K562 (cell line): ENCODE results near the gene PIK3C2G. TPM values are rescaled to one million over a fixed set of nuclear protein-coding genes. Genes with fewer than 3 reads are reported as not detected.

Source experiments
- ATAC-seq: fragments of 200-7000 bp; cut with Tn5 transposase; 3 replicates; pipeline ENCODE4 v1.9.1; 2020; ENCODE audit warnings: moderate library complexity
- BruUV-seq: library from RNA; stranded (reverse); fragments of 400-500 nt; replicated peaks from 2 replicates; lab custom pipeline; 2021; lab: Mats Ljungman, UMichigan
- CTCF ChIA-PET: fragments of 300-600 bp; formaldehyde crosslinking; extraction: SDS; loops from one replicate; lab custom pipeline; 2021; ENCODE audit warnings: low intra/inter-chr PET ratio; lab: Yijun Ruan, JAX
- POLR2A ChIA-PET: fragments of 300-600, 350-650 bp; sonication (Branson Sonifier 250); formaldehyde crosslinking; extraction: SDS; loops from one replicate; lab custom pipeline; 2021; ENCODE audit warnings: antibody characterized with exemption, inconsistent platforms; lab: Yijun Ruan, JAX
- DNase-seq, 4 experiments: peaks; one replicate each; pipeline versions ENCODE4 v3.0.0 to v3.0.0-alpha.2; 2011 to 2018; ENCODE audit warnings: low spot score in 3 of 4, mixed read lengths in 3 of 4; ENCODE audit errors: extremely low read depth in 1 of 4
- FAIRE-seq: peaks from 2 replicates; lab custom pipeline; 2011; peaks lifted over from hg19 to GRCh38; lab: Jason Lieb, UNC
- H2AFZ ChIP-seq: 2 replicates; pipeline ENCODE4 v1.6.0; 2011; ENCODE audit warnings: low read depth, low read length, control low read depth, inconsistent platforms
- H3K27ac ChIP-seq: fragments of 200-600 bp; 3 replicates; pipeline ENCODE4 v1.8.0; 2011; ENCODE audit warnings: low read depth, mild to moderate bottlenecking, control low read depth, inconsistent platforms, low read length, moderate library complexity, mixed read lengths; ENCODE audit errors: extremely low read depth
- H3K27me3 ChIP-seq, 2 experiments: fragments of 300-600 bp in 1 of 2; 2 replicates in 1 of 2; 3 replicates in 1 of 2; pipeline versions ENCODE4 v1.6.0 to v1.8.0; 2011; ENCODE audit warnings: inconsistent platforms in 2 of 2, low read length in 2 of 2, mild to moderate bottlenecking in 1 of 2, mixed read lengths in 1 of 2, moderate library complexity in 1 of 2; ENCODE audit not compliant: control insufficient read depth in 2 of 2, insufficient read depth in 2 of 2
- H3K36me3 ChIP-seq: fragments of 300-600 bp; 3 replicates; pipeline ENCODE4 v1.8.0; 2011; ENCODE audit warnings: mild to moderate bottlenecking, low read length, inconsistent platforms; ENCODE audit not compliant: control insufficient read depth, insufficient read depth
- H3K4me1 ChIP-seq, 2 experiments: fragments of 200-600 bp in 1 of 2; replicated peaks in 1 of 2; 2 replicates in 1 of 2; 3 replicates in 1 of 2; pipeline versions ENCODE4 v1.5.1 to v1.8.0; 2011; ENCODE audit warnings: inconsistent platforms in 2 of 2, low read length in 2 of 2, mild to moderate bottlenecking in 1 of 2, mixed read lengths in 1 of 2, moderate library complexity in 1 of 2; ENCODE audit not compliant: control insufficient read depth in 2 of 2, insufficient read depth in 2 of 2
- H3K4me2 ChIP-seq: 2 replicates; pipeline ENCODE4 v1.6.1; 2011; ENCODE audit warnings: low read length, control low read depth, inconsistent platforms, mixed read lengths; ENCODE audit not compliant: insufficient read depth
- H3K4me3 ChIP-seq: fragments of 200-600 bp; sonication (generic), shearing (Covaris generic); 2 replicates; pipeline ENCODE4 v1.5.1; 2016; ENCODE audit warnings: control low read depth, inconsistent platforms
- H3K79me2 ChIP-seq: fragments of 200-600 bp; 3 replicates; pipeline ENCODE4 v1.8.0; 2011; ENCODE audit warnings: low read length, inconsistent platforms; ENCODE audit not compliant: control insufficient read depth, insufficient read depth
- H3K9ac ChIP-seq, 2 experiments: 2 replicates each; pipeline versions ENCODE4 v1.6.0 to v1.6.1; 2011; ENCODE audit warnings: low read depth in 2 of 2, low read length in 2 of 2, control low read depth in 1 of 2, inconsistent platforms in 1 of 2, mild to moderate bottlenecking in 1 of 2, mixed read lengths in 1 of 2; ENCODE audit not compliant: insufficient read depth in 1 of 2
- H3K9me1 ChIP-seq: one replicate; pipeline ENCODE4 v1.6.0; 2011; ENCODE audit warnings: inconsistent platforms, mild to moderate bottlenecking, low read length, moderate library complexity; ENCODE audit not compliant: control insufficient read depth, insufficient read depth
- H3K9me3 ChIP-seq: replicated peaks from 2 replicates; pipeline ENCODE4 v1.5.1; 2011; ENCODE audit warnings: low read depth, low read length, inconsistent platforms; ENCODE audit not compliant: control insufficient read depth, insufficient read depth
- H4K20me1 ChIP-seq: replicated peaks from 2 replicates; pipeline ENCODE4 v1.6.1; 2011; ENCODE audit warnings: low read length, inconsistent platforms, mixed read lengths; ENCODE audit not compliant: control insufficient read depth, insufficient read depth
- CHD2 ChIP-seq: IDR thresholded peaks from 2 replicates; pipeline ENCODE4 v1.6.1; 2011; ENCODE audit warnings: low read depth, low read length
- CTCF ChIP-seq, 3 experiments: IDR thresholded peaks in 2 of 3; conservative IDR thresholded peaks in 1 of 3; 2 replicates each; pipeline ENCODE4 v1.5.1; 2011 to 2012; ENCODE audit warnings: low read length in 3 of 3, mild to moderate bottlenecking in 3 of 3, control low read depth in 2 of 3, improper control_type of control experiment in 1 of 3, inconsistent platforms in 1 of 3, low read depth in 1 of 3, mixed read lengths in 1 of 3, moderate library complexity in 1 of 3; ENCODE audit not compliant: insufficient read depth in 2 of 3
- FIP1L1 ChIP-seq: fragments of 200-400 bp; formaldehyde crosslinking; IDR thresholded peaks from 2 replicates; pipeline ENCODE4 v1.6.1; 2018; ENCODE audit warnings: mild to moderate bottlenecking, low read depth, low read length; ENCODE audit not compliant: poor library complexity, severe bottlenecking
- PYGO2 ChIP-seq: fragments of 450-650 bp; IDR thresholded peaks from 2 replicates; pipeline ENCODE4 v1.6.1; 2016; ENCODE audit warnings: mild to moderate bottlenecking, missing genetic modification characterization, moderate library complexity, missing compliant biosample characterization
- TFAM ChIP-seq: fragments of 250-450 bp; sonication (Bioruptor Pico); conservative IDR thresholded peaks from 2 replicates; pipeline ENCODE4 v1.5.0; 2021; ENCODE audit warnings: mild to moderate bottlenecking, moderate library complexity
- WGBS: fragments of 100-300 bp; shearing (Covaris generic); methylation state at CpG from one replicate; pipeline ENCODE4 v1.1.6; 2016; ENCODE audit warnings: low coverage, mixed read lengths; ENCODE audit not compliant: insufficient coverage; ENCODE audit errors: missing lambda C conversion rate; 5-methylcytosine and 5-hydroxymethylcytosine counted together
- in situ Hi-C: fragments of 300-500 bp; cut with MboI; formaldehyde crosslinking; loops from 4 replicates; pipeline ENCODE4 v1.15.0; 2018; ENCODE audit warnings: inconsistent platforms, mixed read lengths
- intact Hi-C: fragments of 100-400 bp; cut with micrococcal nuclease; formaldehyde crosslinking; loops from 2 replicates; pipeline ENCODE4 v1.14.2; 2022
- polyA plus RNA-seq, 8 experiments: library from polyadenylated mRNA; depleted of rRNA in 4 of 8; stranded (reverse) in 5 of 8; unstranded in 3 of 8; fragments of >200 nt; fragmentation: Nextera tagmentation in 2 of 8; fragmentation: Illumina TruSeq in 1 of 8; extraction: Ambion mirVana in 2 of 8; extraction: Trizol in 1 of 8; gene quantifications; 2 replicates each; pipeline versions ENCODE4 v1.2.1 to v1.2.3, GENCODE V29; 2011 to 2014; ENCODE audit warnings: inconsistent platforms in 1 of 8, missing spikeins in 1 of 8
- total RNA-seq, 7 experiments: library from RNA; depleted of rRNA in 6 of 7; stranded (reverse); fragments of >200 nt in 6 of 7; fragmentation: Illumina TruSeq in 2 of 7; extraction: Trizol in 2 of 7; gene quantifications; 2 replicates each; pipeline versions ENCODE4 v1.2.1 to v1.2.3, GENCODE V29; 2011 to 2021; ENCODE audit warnings: low replicate concordance in 1 of 7

Gene PIK3C2G
- total and polyA plus RNA-seq, 9 of the 15 experiments (the other 6 are each of a cell fraction or from before 2014, with no cell fraction given): not detected

DNA sequence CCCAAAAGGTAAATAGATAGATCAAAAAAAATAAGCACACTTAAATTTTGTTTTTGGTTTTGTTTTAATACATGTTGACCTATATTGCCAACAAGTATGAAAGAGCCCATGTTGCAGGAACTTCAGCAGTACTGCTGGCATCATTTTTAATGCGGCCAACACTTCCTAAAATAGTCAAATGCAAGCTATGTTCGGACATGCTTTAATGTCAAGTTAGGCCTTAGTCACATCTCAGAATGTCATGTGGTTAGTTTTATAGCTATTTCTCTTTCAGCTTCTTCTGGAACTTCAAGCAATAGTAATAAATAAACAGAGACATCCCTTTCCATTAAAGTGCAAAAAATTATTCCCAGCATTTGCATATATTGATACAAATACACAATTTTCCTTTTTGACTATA is 153.4 kb downstream of the PIK3C2G start:
- intact Hi-C loops (no loop called here), in situ Hi-C loops (no loop called here)
- no peak for DNase-seq
- Histone ChIP-seq H3K27ac (no peak overlapping the region), H4K20me1 (no peaks in the 10 kb centered on the region), H3K36me3 (no peaks in the 10 kb centered on the region), H3K4me1 (no peaks in the 10 kb centered on the region), H3K4me2 (no peak overlapping the region), H3K9me3 (no peaks in the 10 kb centered on the region; the same call in 1 of the 2 replicates), H3K79me2 (no peaks in the 10 kb centered on the region), H3K9me1 (no peaks in the 10 kb centered on the region), H2AFZ (no peak overlapping the region), H3K4me3 (no peak overlapping the region), H3K9ac (no peak overlapping the region), H3K27me3 (no peaks in the 10 kb centered on the region)
- CTCF ChIA-PET: no interaction called here
- POLR2A ChIA-PET: no interaction called here
- no TSS peak for BruUV-seq
- no peak for TF ChIP-seq FIP1L1
- no peak for TF ChIP-seq CTCF (IDR thresholded peaks at IDR 0.05 in 2 of 3, conservative IDR thresholded peaks at IDR 0.05 in 1 of 3; ENCODE audit: insufficient read depth in 2 of 3, low read depth in 1 of 3, low read length in 3 of 3)
- TF ChIP-seq CHD2: no peak
- TF ChIP-seq TFAM (CRISPR knock-in tag): no peak
- no peak for TF ChIP-seq PYGO2 (tag)
- no peak for FAIRE-seq
- WGBS: 34% methylated on average over 2 of the region's 2 CpGs
- ATAC-seq: no peak
